Activated T-helper 1 cell treated with anti-CD3 and anti-CD28 coated beads, Interleukin-2, amount 50 U/mL, for 16 hours (primary cell): ENCODE measurements around the gene CCDC78.

ENCODE experiments used
- DNase-seq, 2 donors: peaks; one replicate each; pipeline ENCODE4 v3.0.0-alpha.2; 2020; ENCODE audit warnings: low read depth in 1 of 2, low spot score in 1 of 2

Gene CCDC78

DNA sequence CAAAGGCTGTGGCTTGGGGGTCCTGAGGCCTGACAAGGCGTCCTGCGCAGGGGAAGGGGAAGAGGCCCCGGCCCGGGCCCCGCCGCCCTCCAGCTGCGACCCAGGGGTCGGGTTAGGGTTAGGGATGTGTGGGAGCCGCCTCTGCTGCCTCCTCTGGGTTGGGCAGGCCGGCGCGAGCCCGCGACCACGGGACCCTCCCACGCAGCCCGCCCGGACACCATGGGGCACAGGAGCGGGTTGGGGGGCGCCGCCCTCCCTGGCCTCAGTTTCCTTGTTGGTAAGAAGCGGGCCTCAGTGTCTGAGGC lies 14.2 kb upstream of the CCDC78 start:
- no peak for DNase-seq

DNA sequence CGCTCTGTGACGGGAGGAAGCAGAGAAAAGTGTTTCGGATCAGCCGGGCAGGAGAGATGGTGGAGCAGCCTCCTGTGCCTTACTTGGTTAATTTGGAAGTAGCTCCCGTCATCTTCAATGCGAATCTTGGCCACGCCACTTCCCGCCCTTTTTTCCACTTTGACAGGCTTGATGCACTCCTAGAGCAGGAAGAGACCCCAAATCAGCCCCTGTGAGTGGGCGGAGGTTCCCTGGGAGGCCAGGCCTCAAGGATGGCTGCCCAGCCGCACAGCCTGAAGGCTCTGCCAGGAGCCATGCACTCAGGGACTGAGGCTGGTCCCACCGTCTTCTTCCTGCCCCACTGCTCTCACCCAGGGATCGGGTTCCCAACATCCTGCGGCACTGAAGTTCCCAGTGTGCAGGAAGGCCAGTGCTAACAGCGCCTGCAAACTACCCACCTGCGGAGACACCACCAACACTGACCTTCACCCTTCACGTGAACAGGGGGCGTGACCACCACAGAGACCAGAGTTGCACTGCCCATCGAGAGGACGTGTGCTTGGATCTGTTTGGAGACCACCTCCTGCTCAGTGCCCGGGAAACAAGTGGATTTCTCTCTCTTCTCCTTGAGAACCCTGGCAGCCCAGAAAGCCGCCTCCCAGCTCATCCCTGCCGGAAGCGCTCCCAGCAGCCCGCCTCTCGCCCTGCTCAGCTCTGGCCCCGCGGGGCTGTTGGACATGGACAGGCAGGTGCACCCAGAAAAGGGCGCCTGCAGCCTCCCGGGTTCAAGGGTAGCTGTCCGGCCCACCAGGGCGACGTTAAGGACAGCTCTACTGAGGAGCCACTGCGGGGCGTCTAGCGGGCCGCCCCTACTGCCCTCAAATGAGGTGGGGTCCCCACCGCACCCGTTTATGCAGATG lies 13.6 kb upstream of the CCDC78 start:
- no peak for DNase-seq

DNA sequence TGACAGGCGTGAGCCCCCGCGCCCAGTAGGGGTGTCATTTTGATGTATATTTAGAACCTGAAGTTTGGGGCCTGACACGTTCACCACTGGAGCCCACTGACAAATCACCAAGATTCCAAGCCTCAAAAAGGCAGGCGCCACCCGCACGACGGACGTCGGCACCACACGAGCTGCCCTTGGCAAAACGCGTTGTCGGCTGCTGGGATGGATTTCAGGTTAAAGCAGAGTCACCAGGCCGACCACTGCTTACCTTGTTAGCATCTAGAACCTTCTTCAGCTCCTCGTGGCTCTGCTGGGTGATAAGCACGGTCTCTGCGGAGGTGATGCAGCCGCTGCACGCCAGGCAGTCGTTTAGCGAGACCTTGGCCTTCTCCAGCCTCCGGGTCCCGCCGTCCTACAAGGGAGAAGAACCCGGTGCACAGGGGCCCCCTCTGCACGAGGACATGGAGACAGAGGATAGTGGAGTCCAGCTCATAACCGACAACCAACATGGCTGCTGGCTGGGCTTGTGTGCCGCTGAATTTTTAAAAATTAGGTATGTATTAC lies 10.8 kb upstream of the CCDC78 start:
- no peak for DNase-seq

DNA sequence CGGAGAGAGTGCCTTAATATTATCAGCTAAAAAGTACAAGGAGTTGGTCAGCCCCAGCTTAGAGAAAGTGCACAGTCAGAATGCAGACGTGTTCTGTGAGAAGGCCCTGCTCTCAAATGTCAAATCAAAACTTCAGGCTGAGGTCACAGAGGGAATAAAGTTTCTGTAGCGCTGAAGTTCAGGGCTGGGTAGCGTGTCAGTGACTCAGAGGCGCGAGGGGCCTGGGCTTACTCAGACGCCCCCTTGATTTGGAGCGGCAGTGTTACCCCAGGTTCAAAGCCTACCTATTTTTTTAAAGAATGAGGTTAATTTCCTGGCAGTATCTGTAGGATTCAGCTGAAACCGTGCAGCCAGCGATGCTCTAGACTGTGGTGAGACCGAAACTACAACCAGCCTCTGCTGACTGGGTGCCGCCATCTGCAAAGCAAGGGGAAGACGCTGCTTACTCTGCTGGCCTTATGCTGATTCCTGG lies 9.8 kb upstream of the CCDC78 start:
- no peak for DNase-seq

DNA sequence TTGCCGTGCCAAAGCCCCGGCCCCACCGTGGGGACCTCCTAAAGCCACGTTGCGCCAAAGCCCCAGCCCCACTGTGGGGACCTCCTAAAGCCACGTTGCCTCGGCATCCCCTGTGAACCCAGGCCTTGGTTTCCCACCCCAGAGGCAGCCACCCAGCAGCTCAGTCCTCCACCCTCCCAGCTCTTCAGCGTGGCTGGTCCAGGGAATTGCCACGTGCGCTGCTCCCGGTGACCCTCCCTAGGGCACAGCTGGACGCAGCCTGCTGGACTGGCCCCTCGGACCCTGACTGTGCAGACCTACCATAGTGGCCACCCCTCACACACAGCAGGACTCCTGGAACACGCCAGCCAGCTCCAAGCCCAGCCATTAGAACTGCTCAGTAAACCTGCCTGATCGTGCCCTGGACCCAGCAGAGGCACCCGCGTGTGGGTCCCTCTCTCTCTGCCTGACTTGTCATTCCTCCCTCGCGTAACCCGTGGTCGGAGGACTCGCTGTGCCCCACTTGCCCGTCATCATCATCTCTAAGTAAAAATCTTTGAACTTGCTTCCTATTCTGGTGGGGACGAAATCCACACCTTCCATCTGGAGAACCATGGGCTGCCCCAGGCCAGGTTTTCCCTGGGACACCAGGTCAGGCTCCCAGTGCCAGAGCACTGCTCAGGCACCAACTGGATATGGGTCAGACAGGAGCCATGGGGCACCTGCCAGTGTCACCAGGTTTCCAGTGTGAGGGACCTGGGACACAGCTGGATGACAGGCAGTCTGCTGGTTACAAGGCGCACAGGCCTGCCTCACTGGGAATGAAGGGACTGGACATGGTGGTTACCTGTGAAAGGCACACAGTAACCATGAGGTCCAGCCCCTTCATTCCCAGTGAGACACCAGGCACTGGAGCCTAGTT lies 9.0 kb upstream of the CCDC78 start:
- DNase-seq = no peak

DNA sequence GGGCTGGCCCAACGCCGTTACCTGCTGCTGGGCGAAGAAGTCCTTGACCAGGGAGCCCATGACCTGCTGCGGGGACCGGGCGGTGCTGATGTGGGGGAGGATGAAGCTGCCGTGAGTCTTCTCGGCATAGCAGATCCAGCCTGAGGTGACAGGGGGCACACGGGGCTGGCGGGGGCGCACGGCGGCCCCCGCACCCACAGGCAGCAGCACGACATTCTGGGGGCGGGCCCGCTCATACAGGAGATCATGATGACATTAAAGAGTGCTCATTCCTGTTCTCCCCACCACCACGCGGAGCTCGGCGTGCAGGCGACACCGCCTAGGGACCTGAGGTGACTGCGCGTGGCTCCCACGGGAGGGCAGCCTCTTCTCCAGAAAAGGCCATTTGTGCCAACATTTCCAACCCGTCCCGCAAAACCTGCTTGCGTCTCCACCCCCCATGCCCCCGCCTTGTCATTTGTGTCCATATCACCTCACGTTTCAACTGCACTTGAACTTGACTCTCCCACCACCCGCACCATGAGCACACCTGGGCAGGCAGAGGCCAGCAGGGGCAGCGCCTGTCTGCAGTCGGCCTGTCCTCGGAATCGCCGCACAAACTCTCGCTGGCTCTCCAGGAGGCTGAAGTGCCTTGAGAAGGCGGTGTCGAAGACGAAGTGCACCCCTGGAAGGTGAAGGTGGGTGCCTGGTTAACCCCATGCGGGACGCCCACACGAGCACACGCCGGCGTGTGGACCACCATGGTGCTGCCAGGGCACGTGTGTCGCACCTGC lies 8.2 kb upstream of the CCDC78 start:
- no peak for DNase-seq

DNA sequence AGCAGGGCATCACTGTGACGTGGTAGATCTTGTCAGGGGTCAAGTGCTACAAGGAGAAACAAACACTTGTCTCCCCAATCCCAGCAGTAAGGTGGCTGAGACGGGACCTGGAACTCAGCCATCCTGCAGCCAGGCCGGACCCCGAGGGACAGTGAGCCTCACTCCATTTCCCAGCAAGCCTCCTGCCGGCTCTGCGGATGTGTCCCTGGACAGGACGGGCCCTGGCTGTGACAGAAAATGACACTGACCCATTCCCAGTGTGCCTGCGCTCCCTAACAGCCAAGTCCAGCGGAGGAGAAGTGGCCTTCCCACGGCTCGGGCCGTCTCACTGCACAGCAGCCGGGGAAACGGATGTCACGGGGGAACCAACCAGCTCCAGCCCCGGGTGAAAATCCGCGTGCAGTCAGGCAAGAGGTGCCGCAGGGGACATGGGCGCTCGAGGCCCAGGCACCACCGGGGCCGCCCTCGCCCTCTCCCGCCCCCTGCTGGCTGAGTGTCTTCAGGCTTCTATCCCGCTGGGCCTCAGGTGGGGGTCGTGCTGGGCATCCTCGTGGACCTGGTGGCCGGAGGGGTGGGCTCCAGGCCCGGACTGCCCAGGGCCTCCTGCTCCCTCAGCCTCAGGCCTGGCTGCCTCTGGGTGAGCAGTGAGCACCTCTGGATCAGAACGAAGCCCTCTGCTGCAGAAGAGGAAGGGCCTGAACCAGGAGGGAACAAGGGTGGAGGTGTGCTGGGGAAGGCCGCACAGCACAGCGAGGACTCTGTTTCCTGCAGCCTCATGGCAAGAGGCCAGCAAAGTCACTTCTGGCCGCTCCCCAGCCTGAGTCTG lies 7.4 kb upstream of the CCDC78 start:
- DNase-seq = no peak

DNA sequence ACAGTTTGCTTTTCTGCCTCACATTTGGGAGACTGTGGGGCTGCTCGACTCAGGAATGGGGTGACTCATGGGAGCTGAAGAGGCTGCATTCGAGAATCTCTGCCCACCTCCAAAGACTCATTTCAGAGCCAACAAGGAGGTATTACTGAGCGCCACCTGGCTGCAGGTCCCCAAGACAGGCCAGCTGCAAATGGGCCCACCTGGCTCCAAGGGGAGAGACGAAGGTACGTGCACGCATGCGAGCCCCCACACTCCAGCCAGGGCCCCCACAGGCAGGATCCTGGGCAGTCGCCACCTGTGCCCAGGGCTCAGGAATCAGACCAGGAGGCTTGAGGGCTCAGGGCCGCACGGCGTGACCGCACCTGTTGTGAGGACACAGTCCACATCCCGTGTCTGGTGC lies 6.7 kb upstream of the CCDC78 start:
- DNase-seq = no peak

DNA sequence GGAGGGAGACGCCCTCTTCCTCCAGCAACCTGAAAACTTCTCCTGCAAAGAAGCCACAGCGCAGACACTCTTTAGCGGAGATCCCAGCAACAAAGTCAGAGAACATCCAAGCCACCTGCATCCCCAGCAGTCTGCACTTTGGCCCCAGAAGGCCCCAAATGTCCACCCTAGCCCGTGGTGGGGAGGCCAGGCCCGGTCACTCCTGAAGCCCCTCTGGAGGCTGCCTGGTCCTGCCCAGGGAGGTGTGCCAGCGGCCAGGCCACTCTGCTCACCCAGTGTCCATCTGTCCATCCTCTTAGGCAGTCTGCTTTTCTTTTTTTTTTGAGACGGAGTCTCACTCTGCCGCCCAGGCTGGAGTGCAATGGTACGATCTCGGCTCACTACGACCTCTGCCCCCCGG lies 6.1 kb upstream of the CCDC78 start:
- no peak for DNase-seq

DNA sequence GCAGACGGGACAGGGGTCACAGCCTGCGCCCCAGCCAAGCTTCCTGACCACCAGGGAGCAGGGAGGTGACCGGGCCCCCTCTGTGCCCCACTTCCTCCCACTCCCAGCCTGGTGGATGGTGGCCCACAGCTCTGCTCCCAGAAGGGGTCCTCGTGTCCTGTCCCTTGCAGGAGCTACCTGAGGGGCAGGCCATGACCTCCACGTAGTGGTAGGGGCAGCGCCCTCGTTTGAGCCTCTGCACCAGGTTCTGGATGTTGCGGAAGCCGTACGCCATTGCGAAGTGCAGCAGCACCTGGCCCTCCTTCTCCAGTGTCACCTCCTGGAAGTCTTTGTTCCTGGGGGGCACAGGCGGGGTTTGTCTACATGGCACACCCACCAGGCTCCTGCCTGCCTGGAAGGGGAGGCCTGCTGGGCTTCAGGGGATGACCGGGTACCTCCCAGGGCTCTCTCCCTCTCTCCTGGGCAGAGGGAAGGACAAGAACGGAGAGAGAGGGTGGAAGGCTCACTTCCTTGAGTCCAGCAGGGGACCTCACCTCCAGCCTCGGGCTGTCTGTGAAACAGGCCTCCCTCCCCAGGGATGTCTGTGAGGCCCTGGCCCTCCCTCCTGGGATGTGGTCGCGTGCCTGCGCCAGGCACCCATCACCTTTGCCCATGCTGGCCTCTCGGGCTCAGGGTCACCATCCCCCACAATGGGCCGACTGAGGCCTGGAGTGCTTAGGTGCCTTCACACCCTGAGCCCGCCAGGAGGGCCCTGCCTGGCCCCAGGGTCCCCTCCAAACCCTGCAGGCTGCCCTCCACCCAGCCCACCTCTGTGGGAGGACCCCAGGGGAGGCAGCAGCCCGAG lies 4.6 kb upstream of the CCDC78 start:
- DNase-seq = no peak

DNA sequence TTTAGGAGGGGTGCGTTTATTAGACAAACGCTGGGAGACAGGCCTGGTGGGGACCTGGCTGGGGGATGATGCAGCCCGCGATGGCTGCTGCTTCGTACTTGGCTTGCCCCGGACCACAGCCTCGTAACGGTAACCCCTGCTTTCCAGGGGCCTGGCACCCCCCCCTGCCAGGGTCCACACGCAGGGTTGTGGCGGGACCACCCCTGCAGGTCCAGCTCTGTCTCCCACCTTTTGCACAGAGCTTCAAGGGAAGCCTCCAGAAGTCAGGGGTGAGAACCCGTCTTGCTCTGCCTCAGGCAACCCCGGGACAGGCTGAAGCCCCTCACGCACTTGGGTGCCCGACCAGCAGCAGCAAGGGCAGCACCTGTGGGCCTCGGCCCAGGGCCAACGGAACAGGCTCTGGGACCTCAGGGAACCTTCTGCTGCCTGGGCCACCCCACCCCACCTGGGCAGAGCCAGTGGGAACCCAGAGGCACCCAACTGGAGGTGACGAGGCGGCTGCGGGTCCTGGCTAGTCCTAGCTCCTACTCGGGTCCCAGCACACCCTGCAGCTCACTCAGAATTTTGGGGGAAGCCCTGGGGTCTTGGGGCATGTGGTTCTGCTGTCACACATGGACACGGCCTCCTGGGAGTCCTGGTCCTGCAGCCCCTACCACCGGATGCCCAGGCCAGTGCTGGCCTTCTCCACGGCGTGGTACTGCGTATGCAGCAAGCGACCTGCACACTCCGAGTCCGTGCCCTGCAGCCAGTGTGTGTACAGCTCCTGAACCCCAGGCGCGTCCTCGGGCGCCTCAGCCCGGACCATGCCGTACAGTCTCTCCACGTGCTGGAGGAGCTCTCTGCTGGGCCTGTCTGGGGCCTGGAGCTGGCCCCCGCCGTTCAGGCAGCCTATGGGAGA lies 3.8 kb upstream of the CCDC78 start:
- DNase-seq = no peak

DNA sequence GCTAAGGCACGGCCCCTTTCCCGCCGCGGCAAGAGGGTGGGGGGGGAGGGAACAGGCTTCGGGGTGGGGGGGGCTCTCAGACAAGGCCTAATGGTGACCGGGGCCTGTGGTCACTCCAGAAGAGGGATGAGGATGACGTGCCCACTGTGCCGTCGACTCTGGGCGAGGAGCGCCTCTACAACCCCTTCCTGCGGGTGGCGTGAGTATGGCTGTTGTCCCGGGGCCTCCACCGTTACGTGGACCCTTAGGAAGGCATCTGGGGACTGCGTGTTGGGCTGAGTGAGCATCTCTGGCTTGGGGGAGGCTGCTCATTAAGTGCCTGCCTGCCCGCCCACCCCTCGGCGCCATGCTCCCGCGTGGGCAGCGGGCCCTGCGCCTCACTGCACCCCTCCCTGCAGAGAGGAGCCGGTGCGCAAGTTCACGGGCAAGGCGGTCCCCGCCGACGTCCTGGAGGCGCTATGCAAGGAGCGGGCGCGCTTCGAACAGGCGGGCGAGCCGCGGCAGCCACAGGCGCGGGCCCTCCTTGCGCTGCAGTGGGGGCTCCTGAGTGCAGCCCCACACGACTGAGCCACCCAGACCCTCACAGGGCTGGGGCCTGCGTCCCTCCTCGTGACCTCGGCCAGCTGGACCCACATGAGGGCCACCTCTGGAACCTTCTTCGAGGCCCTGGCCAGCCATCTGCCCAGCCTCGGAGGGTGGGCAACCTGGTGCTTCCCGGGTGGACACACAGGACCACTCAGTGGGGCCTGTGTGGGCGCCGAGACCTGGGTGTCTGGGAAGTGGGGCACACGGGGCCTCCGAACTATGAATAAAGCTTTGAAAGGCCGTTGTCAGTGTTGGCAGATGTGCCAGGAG lies 2.9 kb upstream of the CCDC78 start:
- no peak for DNase-seq

DNA sequence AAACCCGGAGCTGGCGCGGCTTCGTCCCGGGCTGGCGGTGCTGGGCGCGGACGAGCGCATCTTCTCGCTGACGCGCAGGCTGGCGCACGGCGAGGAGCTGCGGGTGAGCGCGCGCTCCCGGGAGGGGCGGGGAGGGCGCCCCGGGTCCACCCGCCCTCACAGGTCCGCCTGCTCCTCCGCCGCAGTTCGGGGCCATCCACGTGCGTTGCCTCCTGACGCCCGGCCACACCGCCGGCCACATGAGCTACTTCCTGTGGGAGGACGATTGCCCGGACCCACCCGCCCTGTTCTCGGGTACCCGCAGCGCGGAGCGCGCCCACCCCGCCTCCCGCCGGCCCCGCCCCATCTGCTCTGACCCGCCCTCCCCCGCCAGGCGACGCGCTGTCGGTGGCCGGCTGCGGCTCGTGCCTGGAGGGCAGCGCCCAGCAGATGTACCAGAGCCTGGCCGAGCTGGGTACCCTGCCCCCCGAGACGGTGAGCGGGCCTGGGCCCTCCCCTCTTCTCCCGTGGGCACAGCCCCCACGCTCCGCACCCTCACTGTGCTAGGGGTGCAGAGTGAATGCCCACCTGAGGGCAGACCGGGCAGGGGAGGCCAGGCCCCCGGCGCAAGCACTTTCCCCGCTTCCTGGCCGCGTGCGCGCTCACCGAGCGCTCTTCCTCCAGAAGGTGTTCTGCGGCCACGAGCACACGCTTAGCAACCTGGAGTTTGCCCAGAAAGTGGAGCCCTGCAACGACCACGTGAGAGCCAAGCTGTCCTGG lies 2.1 kb upstream of the CCDC78 start:
- DNase-seq = peak in 1 of 2 donors; percentile 44

DNA sequence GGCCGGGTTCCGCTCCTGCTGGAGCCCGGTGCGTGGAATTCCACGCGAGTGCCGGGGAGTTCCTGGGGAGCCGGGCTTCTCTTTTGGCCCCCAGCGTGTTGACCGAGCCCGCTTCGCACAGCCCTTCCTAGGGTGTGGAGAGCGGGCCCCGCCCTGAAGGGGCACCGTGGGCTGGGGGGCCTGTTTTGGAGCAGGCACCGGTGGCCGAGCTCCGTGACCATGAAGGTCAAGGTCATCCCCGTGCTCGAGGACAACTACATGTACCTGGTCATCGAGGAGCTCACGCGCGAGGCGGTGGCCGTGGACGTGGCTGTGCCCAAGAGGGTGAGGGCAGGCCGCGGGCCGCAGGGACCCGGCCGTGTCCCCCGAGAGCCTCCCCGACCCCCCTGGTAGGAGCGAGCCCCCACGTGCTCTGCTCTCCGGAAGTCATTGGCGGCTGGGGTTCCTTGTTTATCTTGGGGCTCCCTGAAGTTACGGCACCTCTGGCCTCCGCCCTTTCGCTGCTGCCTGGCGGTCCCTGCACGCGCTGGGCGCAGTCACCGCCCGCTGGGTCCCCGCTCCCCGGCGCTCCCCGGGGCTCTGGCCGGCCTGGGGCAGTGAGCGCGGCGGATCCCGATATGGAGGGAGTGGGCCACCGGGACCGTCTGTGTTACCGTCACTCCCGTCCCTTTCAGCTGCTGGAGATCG lies 1.2 kb upstream of the CCDC78 start:
- no peak for DNase-seq

DNA sequence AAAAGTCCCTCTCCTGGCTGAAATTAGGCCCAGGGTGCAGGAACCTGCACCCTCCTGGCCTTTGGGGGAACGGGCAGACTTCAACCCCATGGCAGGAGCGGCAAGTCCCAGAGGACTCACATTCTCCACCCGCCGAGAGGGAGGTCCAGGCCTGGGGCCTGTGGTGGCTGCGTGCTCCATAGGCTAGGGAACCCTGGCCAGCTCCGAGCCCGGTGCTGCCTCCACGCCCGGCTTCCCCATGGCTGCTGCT lies 130 bp downstream of the CCDC78 start:
- no peak for DNase-seq

DNA sequence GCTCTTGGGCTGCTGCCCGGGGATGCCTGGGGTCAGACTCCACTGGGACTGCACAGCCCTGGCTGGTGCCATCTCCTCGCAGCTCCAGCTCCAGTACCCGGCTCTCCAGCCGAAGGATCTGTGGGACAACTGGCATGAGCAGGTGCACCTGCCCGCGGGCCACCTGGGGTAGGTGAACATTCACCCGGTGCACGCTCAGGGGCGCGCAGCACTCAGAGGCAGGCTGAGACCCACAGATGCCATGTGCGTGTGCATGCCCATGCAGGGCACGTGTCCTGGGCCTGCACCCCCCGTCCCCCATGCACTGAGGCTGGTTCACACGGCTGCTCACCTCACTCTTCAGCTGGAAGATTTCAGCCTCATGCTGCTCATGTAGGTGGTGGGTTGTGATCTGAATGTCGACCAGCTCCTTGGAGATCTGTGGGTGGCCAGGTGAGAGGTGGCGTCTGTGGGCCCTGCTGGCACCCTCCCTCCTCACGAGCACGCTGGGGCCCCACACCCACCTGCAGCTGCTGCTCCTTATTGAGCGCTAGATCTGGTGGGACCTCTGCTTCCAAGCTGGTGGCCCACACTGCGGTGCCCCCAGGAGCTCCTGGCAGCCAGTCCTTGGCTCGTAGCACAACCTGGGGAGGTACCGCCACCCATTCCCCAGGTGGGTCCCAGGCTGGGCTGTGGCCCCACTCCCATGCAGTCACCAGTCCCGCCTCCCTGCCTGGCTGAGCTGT lies 618 bp downstream of the CCDC78 start:
- no peak for DNase-seq
